Ascending aorta (tissue), 2 donors: ENCODE results near the gene SNCG. TPM values are rescaled to one million over a fixed set of nuclear protein-coding genes. Genes with fewer than 3 reads are reported as not detected.
A peak's percentile ranks its signal among the peaks of the same experiment; 100 is the strongest.
"Not testable (repeated sequence)": the region's sequence is repeated elsewhere in the genome, so short reads cannot be mapped to it uniquely, and the experiment has no call there.

ENCODE experiments used
- DNase-seq, 2 donors: peaks; one replicate each; pipeline ENCODE4 v3.0.0-alpha.2; 2019; ENCODE audit warnings: low spot score in 2 of 2
- H3K27ac ChIP-seq, 2 donors: fragments of 200-600 bp; sonication (generic); one replicate each; pipeline ENCODE4 v1.5.1; 2016 to 2017; ENCODE audit warnings: mild to moderate bottlenecking in 1 of 2
- H3K27me3 ChIP-seq: fragments of 200-600 bp; sonication (generic); one replicate; pipeline ENCODE4 v1.5.1; 2017
- H3K36me3 ChIP-seq, 2 donors: fragments of 200-600 bp; sonication (generic); one replicate each; pipeline ENCODE4 v1.5.1; 2016
- H3K4me1 ChIP-seq, 2 donors: fragments of 200-600 bp; sonication (generic); one replicate each; pipeline ENCODE4 v1.5.1; 2016 to 2017; ENCODE audit warnings: mild to moderate bottlenecking in 1 of 2
- H3K4me3 ChIP-seq, 2 donors: fragments of 200-600 bp; sonication (generic); one replicate each; pipeline ENCODE4 v1.5.1; 2016 to 2017; ENCODE audit warnings: mild to moderate bottlenecking in 1 of 2
- H3K9me3 ChIP-seq, 2 donors: fragments of 200-600 bp; sonication (generic); one replicate each; pipeline ENCODE4 v1.5.1; 2016
- CTCF ChIP-seq, 3 experiments: fragments of 200-600 bp in 2 of 3; fragments of 450-650 bp in 1 of 3; sonication (generic) in 2 of 3; IDR thresholded peaks; one replicate each; pipeline ENCODE4 v1.5.1; 2016 to 2019; ENCODE audit warnings: antibody characterized with exemption in 3 of 3, mild to moderate bottlenecking in 1 of 3, moderate library complexity in 1 of 3
- intact Hi-C: fragments of 100-400 bp; cut with DNase I; formaldehyde crosslinking; loops from one replicate; pipeline ENCODE4 v1.15.1; 2023
- total RNA-seq: library from RNA; depleted of rRNA; stranded (reverse); fragments of >200 nt; gene quantifications from one replicate; pipeline ENCODE4 v1.1.0, GENCODE V29; 2016

SNCG gene
- total RNA-seq, 1 donor from 2014 or later: 250 TPM

- Histone ChIP-seq H3K4me1 (peaks cover 9 to 16% of the 10 kb centered on the region in 2 donors), H3K4me3 (no peak overlapping the region), H3K27ac (peak overlapping the region; percentile 93 to 95), H3K9me3 (no peaks in the 10 kb centered on the region), H3K36me3 (no peaks in the 10 kb centered on the region), H3K27me3 (no peaks in the 10 kb centered on the region)
- no peak for TF ChIP-seq CTCF (IDR thresholded peaks at IDR 0.05)
- intact Hi-C loops: no loop called here
- no peak for DNase-seq
Observed at GRCh38 chr10:86981716-86982115, 23.3 kb downstream of the SNCG start.

GRCh38 chr10:86984498-86984897, 26.1 kb downstream of the SNCG start:
- H3K9me3 ChIP-seq, intact Hi-C loops, H3K27me3 ChIP-seq, H3K27ac ChIP-seq, H3K4me3 ChIP-seq, DNase-seq, H3K36me3 ChIP-seq: not testable (repeated sequence)
- peaks cover 9 to 13% of the 10 kb centered on the region in 2 donors for H3K4me1 ChIP-seq

GRCh38 chr10:86988520-86988919, 30.1 kb downstream of the SNCG start:
- Histone ChIP-seq H3K27ac (no peak overlapping the region), H3K27me3 (no peaks in the 10 kb centered on the region), H3K4me3 (no peak overlapping the region), H3K36me3 (peaks cover 5 to 8% of the 10 kb centered on the region in 2 donors), H3K9me3 (no peaks in the 10 kb centered on the region), H3K4me1 (peaks cover 0 to 2% of the 10 kb centered on the region in 2 donors)
- TF ChIP-seq CTCF (IDR thresholded peaks at IDR 0.05): no peak
- no peak for DNase-seq
- intact Hi-C loops: no loop called here

- H3K4me1 ChIP-seq, H3K27ac ChIP-seq, H3K27me3 ChIP-seq, intact Hi-C loops, H3K9me3 ChIP-seq, DNase-seq, H3K4me3 ChIP-seq: not testable (repeated sequence)
- H3K36me3 ChIP-seq: peaks cover 16 to 35% of the 10 kb centered on the region in 2 donors
Observed at GRCh38 chr10:86991362-86991761, 33.0 kb downstream of the SNCG start.

- peaks cover 0 to 2% of the 10 kb centered on the region in 2 donors for H3K4me1 ChIP-seq
- no peaks in the 10 kb centered on the region for H3K9me3 ChIP-seq
- no peaks in the 10 kb centered on the region for H3K27me3 ChIP-seq
- intact Hi-C loops: no loop called here
- no peak overlapping the region for H3K4me3 ChIP-seq
- no peak for DNase-seq
- TF ChIP-seq CTCF (IDR thresholded peaks at IDR 0.05): no peak
- peaks cover 22 to 45% of the 10 kb centered on the region in 2 donors for H3K36me3 ChIP-seq
- no peak overlapping the region for H3K27ac ChIP-seq
Observed at GRCh38 chr10:86992456-86992855, 34.1 kb downstream of the SNCG start.

GRCh38 chr10:86992929-86993328, 34.5 kb downstream of the SNCG start:
- intact Hi-C loops: no loop called here
- H3K27ac ChIP-seq: no peak overlapping the region
- no peak for TF ChIP-seq CTCF (IDR thresholded peaks at IDR 0.05)
- no peak overlapping the region for H3K4me3 ChIP-seq
- H3K9me3 ChIP-seq: no peaks in the 10 kb centered on the region
- H3K36me3 ChIP-seq: peaks cover 22 to 45% of the 10 kb centered on the region in 2 donors
- H3K27me3 ChIP-seq: no peaks in the 10 kb centered on the region
- DNase-seq: no peak
- peaks cover 0 to 2% of the 10 kb centered on the region in 2 donors for H3K4me1 ChIP-seq

GRCh38 chr10:86999802-87000403, 41.5 kb downstream of the SNCG start:
- DNase-seq, H3K4me3 ChIP-seq, H3K4me1 ChIP-seq, intact Hi-C loops, H3K27ac ChIP-seq, H3K9me3 ChIP-seq, H3K27me3 ChIP-seq: not testable (repeated sequence)
- peaks cover 11 to 39% of the 10 kb centered on the region in 2 donors for H3K36me3 ChIP-seq
